Measurements from ENCODE around the gene TNFRSF13B.

The TNFRSF13B gene

DNA sequence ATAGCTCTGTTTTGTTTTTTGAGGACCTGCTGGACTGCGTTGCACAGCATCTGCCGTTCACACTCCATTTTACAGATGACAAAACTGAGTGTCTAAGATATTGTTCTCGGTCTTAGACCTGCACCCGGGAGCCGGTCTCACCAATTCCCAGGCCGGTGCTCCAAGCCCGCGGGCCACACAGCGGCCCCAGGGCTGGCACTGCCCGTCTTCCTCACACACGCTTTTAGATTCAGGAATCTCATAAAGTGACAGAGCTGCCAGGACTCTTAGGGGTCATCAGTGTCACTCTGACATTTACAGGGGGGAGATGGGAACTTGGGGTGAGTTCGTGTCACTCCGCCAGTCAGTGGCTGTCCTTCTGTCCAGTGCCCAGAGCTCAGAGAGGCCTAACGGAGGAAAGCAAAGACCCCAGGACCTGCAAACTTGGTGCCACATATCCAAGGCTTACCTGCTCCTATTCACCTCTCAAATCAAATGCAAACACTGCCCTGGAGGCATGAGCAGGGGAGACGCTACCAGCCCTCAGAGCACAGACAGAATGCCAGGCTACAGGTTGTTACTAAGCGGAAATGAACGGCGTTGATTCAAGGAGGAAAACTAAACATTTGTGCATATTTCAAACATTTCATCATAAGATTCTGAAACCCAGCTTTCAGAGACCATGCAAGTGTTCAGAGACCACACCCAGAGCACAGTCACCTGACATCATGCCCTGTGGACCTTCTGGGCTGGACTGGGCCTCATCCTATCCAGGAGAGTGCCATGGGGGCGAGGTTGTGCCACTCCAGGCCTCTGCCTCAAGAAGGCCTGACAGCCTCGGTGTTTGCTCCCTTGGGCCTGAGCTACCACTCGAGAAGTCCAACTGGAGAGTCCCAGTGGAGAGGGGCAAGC lies 29.5 kb downstream of the TNFRSF13B start:
- DNase-seq (ENCODE audit: low spot score), result no peak
- in situ Hi-C loops (cut with MboI; ENCODE audit: low pct_unique_long_range_greater_than_20kb, low sequenced_read_pairs, unreplicated experiment), result no loop called here
- TF ChIP-seq, protein P1, sequence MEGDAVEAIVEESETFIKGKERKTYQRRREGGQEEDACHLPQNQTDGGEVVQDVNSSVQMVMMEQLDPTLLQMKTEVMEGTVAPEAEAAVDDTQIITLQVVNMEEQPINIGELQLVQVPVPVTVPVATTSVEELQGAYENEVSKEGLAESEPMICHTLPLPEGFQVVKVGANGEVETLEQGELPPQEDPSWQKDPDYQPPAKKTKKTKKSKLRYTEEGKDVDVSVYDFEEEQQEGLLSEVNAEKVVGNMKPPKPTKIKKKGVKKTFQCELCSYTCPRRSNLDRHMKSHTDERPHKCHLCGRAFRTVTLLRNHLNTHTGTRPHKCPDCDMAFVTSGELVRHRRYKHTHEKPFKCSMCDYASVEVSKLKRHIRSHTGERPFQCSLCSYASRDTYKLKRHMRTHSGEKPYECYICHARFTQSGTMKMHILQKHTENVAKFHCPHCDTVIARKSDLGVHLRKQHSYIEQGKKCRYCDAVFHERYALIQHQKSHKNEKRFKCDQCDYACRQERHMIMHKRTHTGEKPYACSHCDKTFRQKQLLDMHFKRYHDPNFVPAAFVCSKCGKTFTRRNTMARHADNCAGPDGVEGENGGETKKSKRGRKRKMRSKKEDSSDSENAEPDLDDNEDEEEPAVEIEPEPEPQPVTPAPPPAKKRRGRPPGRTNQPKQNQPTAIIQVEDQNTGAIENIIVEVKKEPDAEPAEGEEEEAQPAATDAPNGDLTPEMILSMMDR (IDR thresholded peaks at IDR 0.05; ENCODE audit: extremely low read depth, insufficient read depth, missing control alignments), result no peak

DNA sequence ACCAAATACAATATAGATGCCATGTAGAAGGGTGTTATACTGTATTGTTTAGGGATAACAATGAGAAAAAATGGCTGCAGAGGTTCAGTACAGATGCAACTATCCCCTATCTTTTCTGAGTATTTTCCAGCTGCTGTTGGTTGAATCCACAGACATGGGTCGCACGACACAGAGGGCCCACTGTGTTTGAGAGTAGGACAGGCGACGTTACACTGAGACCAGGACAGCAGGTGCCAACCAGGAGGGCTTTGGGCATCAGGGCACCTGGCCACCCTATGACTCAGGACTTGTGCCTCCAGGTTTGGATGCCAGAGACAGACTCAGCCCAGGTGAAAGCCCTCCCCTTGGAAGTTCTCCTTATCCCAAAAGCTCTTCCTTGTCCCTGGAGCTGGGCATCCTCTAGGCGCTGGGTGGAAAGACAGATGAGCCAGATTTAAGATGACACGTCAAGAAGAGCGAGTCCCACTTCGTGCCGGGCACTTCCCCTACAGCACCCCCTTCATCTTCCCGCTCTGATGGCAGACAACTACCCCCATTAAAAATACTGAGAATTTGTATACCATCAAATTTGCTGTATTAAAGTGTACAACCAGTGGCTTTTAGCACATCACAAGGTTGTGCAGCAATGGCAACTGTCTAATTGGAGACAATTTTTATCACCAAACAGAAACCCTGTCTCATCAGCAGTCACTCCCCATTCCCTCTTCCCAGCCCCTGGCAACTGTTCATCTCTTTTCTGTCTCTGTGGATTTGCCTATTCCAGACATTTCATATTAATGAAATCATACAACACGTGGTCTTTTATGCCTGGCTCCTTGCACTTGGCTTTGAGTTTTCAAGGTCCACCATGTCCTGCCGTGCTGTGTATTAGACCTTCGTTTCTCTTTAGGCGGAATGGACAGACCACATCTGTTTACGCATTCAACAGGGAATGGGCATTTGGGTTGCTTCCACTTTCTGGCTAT lies 30.6 kb downstream of the TNFRSF13B start:
- TF ChIP-seq, protein P1 (IDR thresholded peaks at IDR 0.05; ENCODE audit: extremely low read depth, insufficient read depth, missing control alignments), result no peak
- DNase-seq (ENCODE audit: low spot score), result no peak
- in situ Hi-C loops (cut with MboI; ENCODE audit: low pct_unique_long_range_greater_than_20kb, low sequenced_read_pairs, unreplicated experiment), result no loop called here

DNA sequence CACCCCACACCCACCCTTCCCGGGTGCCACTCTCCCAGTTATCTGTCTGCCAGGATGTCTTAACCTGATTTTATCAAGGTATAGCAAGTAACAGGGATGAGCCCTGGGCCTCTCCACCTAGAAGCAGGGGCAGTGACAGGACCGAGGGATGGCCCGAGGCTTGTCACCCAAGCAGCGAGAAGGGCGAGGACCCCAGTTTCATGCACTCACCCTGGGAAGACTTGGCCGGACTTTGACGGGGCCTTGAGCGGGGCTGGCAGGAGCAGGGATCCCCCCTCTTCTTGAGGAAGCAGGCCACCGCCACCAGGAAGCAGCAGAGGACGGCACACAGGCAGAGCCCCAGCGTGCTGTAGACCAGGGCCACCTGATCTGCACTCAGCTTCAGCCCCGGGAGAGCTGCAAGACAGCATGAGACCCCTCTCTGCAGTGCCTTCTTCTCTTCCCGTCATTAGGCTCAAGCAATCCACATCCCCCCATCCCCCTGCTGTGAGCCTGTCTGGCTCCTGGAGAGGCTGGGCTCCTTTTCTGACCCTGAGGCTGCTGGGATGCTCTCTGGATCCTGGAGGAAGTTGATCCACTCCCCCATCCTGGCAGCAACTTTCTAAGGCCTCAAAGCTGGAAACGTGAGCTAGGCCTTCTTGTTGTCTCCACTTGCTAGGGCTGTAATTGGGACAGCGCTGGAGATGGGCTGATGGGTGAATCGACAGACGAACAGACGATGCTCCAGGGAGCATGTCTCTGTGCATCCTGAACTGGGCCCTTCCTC lies 31.6 kb downstream of the TNFRSF13B start:
- in situ Hi-C loops (cut with MboI; ENCODE audit: low pct_unique_long_range_greater_than_20kb, low sequenced_read_pairs, unreplicated experiment), result no loop called here
- DNase-seq (ENCODE audit: low spot score), result no peak
- TF ChIP-seq, protein P1 (IDR thresholded peaks at IDR 0.05; ENCODE audit: extremely low read depth, insufficient read depth, missing control alignments), result no peak

DNA sequence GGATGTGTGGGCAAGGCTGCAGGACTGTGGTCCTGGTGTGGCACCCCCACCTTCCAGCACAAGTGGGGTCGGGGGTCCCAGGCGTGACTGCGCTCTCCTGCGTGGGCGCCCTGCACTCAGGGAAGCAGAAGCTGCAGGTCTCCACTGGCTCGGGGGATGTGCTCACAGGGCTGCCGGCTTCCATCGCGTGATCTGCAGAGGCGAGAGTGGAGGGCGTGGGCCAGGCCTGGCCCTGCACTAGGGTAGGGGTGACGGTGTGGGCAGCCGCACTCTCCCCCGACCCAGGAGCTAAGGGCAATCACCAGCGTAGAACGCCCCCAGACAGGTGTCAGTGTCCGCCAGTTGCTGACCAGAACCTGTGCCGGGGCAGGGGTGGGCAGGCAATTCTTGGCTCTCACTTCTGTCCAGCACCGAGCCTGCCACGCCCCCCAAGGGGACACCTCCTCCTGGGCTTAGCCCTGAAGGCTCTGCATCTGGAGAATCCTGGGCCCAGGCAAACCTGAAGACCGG lies 32.3 kb downstream of the TNFRSF13B start:
- in situ Hi-C loops (cut with MboI; ENCODE audit: low pct_unique_long_range_greater_than_20kb, low sequenced_read_pairs, unreplicated experiment), result no loop called here
- no peak for DNase-seq (ENCODE audit: low spot score)
- TF ChIP-seq, protein P1 (IDR thresholded peaks at IDR 0.05; ENCODE audit: extremely low read depth, insufficient read depth, missing control alignments), result no peak

DNA sequence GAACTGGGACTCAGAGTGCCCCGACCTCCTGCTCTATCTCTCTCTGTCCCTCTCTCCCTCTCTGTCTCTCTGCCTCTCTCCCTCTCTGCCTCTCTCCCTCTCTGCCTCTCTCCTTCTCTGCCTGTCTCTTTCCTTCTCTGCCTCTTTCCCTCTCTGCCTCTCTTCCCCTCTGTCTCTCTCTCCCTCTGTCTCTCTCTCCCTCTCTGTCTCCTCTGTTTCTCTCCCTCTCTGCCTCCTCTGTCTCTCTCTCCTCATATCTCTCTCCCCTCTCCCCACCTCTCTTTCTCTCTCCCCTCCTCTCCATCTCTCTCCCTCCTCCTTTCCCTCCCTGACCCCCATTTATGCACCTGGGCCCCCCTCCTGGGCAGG lies 32.7 kb downstream of the TNFRSF13B start:
- in situ Hi-C loops (cut with MboI; ENCODE audit: low pct_unique_long_range_greater_than_20kb, low sequenced_read_pairs, unreplicated experiment), result no loop called here
- DNase-seq (ENCODE audit: low spot score), result no peak

More for the DNA sequence above, 32.7 kb downstream of the TNFRSF13B start:
- TF ChIP-seq, protein P1 (IDR thresholded peaks at IDR 0.05; ENCODE audit: extremely low read depth, insufficient read depth, missing control alignments), result no peak

Measured in GM13977 (cell line).